ENCODE measurements around the gene ERCC6L2. TPM values are rescaled to one million over a fixed set of nuclear protein-coding genes. Genes with fewer than 3 reads are reported as not detected.

The ERCC6L2 gene
- total and polyA plus RNA-seq, 9 of the 15 experiments (the other 6 are each of a cell fraction or from before 2014, with no cell fraction given): 7.8 to 42.8 (median 23.6) TPM

- TF ChIP-seq RUNX1 (IDR thresholded peaks at IDR 0.05; ENCODE audit: low read depth) (no peak), ZNF143 (CRISPR knock-in tag; IDR thresholded peaks at IDR 0.05) (no peak), HDGF (IDR thresholded peaks at IDR 0.05) (no peak), NFYB (IDR thresholded peaks at IDR 0.05; ENCODE audit: extremely low read depth, insufficient read length) (no peak)
- TF ChIP-seq, protein P1, sequence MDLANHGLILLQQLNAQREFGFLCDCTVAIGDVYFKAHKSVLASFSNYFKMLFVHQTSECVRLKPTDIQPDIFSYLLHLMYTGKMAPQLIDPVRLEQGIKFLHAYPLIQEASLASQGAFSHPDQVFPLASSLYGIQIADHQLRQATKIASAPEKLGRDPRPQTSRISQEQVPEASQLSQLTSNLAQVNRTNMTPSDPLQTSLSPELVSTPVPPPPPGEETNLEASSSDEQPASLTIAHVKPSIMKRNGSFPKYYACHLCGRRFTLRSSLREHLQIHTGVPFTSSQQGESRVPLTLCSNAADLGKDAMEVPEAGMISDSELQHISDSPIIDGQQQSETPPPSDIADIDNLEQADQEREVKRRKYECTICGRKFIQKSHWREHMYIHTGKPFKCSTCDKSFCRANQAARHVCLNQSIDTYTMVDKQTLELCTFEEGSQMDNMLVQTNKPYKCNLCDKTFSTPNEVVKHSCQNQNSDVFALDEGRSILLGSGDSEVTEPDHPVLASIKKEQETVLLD (IDR thresholded peaks at IDR 0.05): no peak
These were observed 113.8 kb downstream of the ERCC6L2 start (continued) for GRCh38 chr9:95989297-95989696.

DNA sequence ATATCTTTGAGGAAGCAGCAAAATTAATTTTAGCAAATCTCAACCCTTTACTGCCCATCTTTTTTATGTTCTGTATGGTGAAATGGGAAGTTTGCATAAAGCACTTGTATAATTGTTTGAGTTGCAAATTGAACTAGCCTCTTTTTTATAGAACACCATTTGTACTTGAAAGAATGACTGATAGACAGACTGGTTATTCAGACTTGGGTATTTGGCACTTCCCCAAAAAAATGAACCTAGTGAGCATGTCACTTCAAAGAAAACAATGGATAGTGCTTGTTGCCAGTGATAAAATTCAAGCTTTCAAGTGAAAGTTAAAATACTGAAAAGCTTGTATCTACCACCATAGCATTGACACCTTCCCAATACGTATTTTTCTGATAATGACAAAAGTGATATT is 115.8 kb downstream of the ERCC6L2 start:
- no peak overlapping the region for H3K4me3 ChIP-seq
- FAIRE-seq (no peak), ATAC-seq (no peak), DNase-seq (ENCODE audit: extremely low read depth in 1 of 4, low spot score in 3 of 4) (no peak)
- ChIA-PET CTCF (ENCODE audit: low intra/inter-chr PET ratio) (no interaction called here), POLR2A (no interaction called here)
- no peak overlapping the region for H3K27ac ChIP-seq (ENCODE audit: extremely low read depth, low read depth, low read length)
- H3K9me1 ChIP-seq (ENCODE audit: control insufficient read depth, insufficient read depth, low read length): no peaks in the 10 kb centered on the region
- no TSS peak for BruUV-seq (replicated peaks)
- in situ Hi-C loops (cut with MboI) (no loop called here), intact Hi-C loops (cut with micrococcal nuclease) (no loop called here)
- H3K9ac ChIP-seq (ENCODE audit: insufficient read depth in 1 of 2, low read depth in 2 of 2, low read length in 2 of 2): no peak overlapping the region
- no peaks in the 10 kb centered on the region for H4K20me1 ChIP-seq (replicated peaks; ENCODE audit: control insufficient read depth, insufficient read depth, low read length)
- 100% methylated on average over 1 of the region's 1 CpG for WGBS (ENCODE audit: insufficient coverage, low coverage, missing lambda C conversion rate)
- no peaks in the 10 kb centered on the region for H3K9me3 ChIP-seq (replicated peaks; ENCODE audit: control insufficient read depth, insufficient read depth, low read depth, low read length)
- H3K4me2 ChIP-seq (ENCODE audit: insufficient read depth, low read length): no peak overlapping the region
- no peaks in the 10 kb centered on the region for H3K36me3 ChIP-seq (ENCODE audit: control insufficient read depth, insufficient read depth, low read length)
- no peak for TF ChIP-seq CHD2 (IDR thresholded peaks at IDR 0.05; ENCODE audit: low read depth, low read length)
- no peak for TF ChIP-seq SIN3B (IDR thresholded peaks at IDR 0.05; ENCODE audit: low read depth)
- no peak for TF ChIP-seq ZNF263 (CRISPR knock-in tag; IDR thresholded peaks at IDR 0.05; ENCODE audit: borderline replicate concordance)
- H3K79me2 ChIP-seq (ENCODE audit: control insufficient read depth, insufficient read depth, low read length): no peaks in the 10 kb centered on the region
- no peak overlapping the region for H2AFZ ChIP-seq (ENCODE audit: low read depth, low read length)
- H3K27me3 ChIP-seq (ENCODE audit: control insufficient read depth in 2 of 2, insufficient read depth in 2 of 2, low read length in 2 of 2): no peaks in the 10 kb centered on the region
- no peaks in the 10 kb centered on the region for H3K4me1 ChIP-seq (replicated peaks in 1 of 2; ENCODE audit: control insufficient read depth in 2 of 2, insufficient read depth in 2 of 2, low read length in 2 of 2)

Data from K562 (cell line).